Gastrocnemius medialis (tissue), 4 donors: Measurements from ENCODE around the gene COLEC11.

ENCODE experiments used
- POLR2A ChIP-seq, 2 donors: fragments of 450-650 bp; IDR thresholded peaks; one replicate each; pipeline ENCODE4 v1.6.1; 2017; ENCODE audit warnings: antibody characterized with exemption in 2 of 2, mild to moderate bottlenecking in 2 of 2, moderate library complexity in 2 of 2
- TF ChIP-seq, protein P1 (sequence below), 5 experiments: fragments of 450-650 bp in 3 of 5; fragments of 200-600 bp in 2 of 5; sonication (generic) in 2 of 5; IDR thresholded peaks in 4 of 5; conservative IDR thresholded peaks in 1 of 5; 1 replicate in 4 of 5; 2 replicates in 1 of 5; pipeline ENCODE4 v1.5.1; 2016 to 2019; ENCODE audit warnings: antibody characterized with exemption in 5 of 5, mild to moderate bottlenecking in 3 of 5, moderate library complexity in 3 of 5

DNA sequence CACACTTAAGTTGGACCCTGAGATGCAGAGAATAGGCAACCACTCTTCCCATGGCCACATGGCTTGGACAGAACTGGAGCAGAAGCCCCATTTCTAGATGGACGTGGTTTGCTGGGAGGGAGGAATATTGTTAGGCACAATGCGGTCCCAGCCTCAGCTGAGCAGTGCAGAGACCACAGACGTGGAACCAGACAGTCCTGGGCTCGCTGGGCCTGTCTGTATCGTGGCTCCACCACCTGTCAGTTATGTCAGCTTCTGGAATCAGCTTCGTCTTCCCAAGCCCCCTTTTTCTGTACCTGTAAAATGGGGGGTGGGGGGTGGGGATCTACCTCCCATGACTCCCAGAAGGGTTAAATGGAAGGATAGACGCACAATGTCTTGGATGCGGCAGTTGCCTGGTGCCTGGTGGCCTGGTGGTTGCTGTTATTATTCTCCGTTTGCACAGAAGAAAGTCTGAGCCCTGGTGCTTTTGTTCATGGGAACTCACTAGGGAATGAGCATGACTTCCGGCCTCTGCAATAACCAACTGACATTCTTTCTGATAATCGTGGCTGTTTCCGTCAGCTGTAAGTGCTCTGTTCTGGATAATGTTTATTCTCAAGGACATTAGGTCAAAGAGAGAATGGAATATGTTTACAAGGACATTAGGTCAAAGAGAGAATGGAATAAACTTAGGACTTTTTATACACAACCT is 31.4 kb downstream of the COLEC11 start:
- TF ChIP-seq, protein P1, sequence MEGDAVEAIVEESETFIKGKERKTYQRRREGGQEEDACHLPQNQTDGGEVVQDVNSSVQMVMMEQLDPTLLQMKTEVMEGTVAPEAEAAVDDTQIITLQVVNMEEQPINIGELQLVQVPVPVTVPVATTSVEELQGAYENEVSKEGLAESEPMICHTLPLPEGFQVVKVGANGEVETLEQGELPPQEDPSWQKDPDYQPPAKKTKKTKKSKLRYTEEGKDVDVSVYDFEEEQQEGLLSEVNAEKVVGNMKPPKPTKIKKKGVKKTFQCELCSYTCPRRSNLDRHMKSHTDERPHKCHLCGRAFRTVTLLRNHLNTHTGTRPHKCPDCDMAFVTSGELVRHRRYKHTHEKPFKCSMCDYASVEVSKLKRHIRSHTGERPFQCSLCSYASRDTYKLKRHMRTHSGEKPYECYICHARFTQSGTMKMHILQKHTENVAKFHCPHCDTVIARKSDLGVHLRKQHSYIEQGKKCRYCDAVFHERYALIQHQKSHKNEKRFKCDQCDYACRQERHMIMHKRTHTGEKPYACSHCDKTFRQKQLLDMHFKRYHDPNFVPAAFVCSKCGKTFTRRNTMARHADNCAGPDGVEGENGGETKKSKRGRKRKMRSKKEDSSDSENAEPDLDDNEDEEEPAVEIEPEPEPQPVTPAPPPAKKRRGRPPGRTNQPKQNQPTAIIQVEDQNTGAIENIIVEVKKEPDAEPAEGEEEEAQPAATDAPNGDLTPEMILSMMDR (IDR thresholded peaks at IDR 0.05 in 4 of 5, conservative IDR thresholded peaks at IDR 0.05 in 1 of 5): no peak
- TF ChIP-seq POLR2A (IDR thresholded peaks at IDR 0.05): no peak
